CD14-positive monocyte (primary cell): ENCODE data around the gene MOB3B. TPM values are rescaled to one million over a fixed set of nuclear protein-coding genes. Genes with fewer than 3 reads are reported as not detected.

ENCODE experiments used
- DNase-seq, 3 donors: peaks; one replicate each; pipeline ENCODE4 v3.0.0-alpha.2; 2011 to 2022
- H2AFZ ChIP-seq: 2 replicates; pipeline ENCODE4 v1.6.0; 2012; ENCODE audit warnings: mild to moderate bottlenecking, low read depth, low read length, inconsistent platforms; ENCODE audit not compliant: insufficient read depth, poor library complexity, severe bottlenecking
- H3K27ac ChIP-seq, 2 donors: 1 replicate in 1 of 2; 2 replicates in 1 of 2; pipeline ENCODE4 v1.5.1; 2012 to 2013; ENCODE audit warnings: low read length in 2 of 2, control low read depth in 1 of 2, inconsistent platforms in 1 of 2, low read depth in 1 of 2, mild to moderate bottlenecking in 1 of 2
- H3K27me3 ChIP-seq, 2 donors: one replicate each; pipeline versions ENCODE4 v1.6.0 to v1.6.1; 2011 to 2013; ENCODE audit warnings: low read length in 2 of 2; ENCODE audit not compliant: control insufficient read depth in 2 of 2, insufficient read depth in 2 of 2
- H3K36me3 ChIP-seq, 2 donors: replicated peaks in 1 of 2; 1 replicate in 1 of 2; 2 replicates in 1 of 2; pipeline versions ENCODE4 v1.5.1 to v1.6.1; 2012 to 2013; ENCODE audit warnings: low read length in 2 of 2, control low read depth in 1 of 2, inconsistent platforms in 1 of 2, mild to moderate bottlenecking in 1 of 2; ENCODE audit not compliant: insufficient read depth in 2 of 2, control insufficient read depth in 1 of 2
- H3K4me1 ChIP-seq, 2 donors: 1 replicate in 1 of 2; 2 replicates in 1 of 2; pipeline versions ENCODE4 v1.5.1 to v1.6.1; 2012 to 2013; ENCODE audit warnings: low read length in 2 of 2, control low read depth in 1 of 2, inconsistent platforms in 1 of 2, mild to moderate bottlenecking in 1 of 2, moderate library complexity in 1 of 2; ENCODE audit not compliant: insufficient read depth in 2 of 2, control insufficient read depth in 1 of 2
- H3K4me2 ChIP-seq: replicated peaks from 2 replicates; pipeline ENCODE3; 2012; ENCODE audit warnings: low read length, moderate library complexity, mild to moderate bottlenecking; ENCODE audit not compliant: poor library complexity, severe bottlenecking; ENCODE audit errors: extremely low read depth
- H3K4me3 ChIP-seq, 3 experiments: fragments of 200-600 bp in 1 of 3; sonication (generic) in 1 of 3; replicated peaks in 1 of 3; 1 replicate in 2 of 3; 2 replicates in 1 of 3; pipeline ENCODE4 v1.5.1; 2011 to 2013; ENCODE audit warnings: low read length in 3 of 3, mild to moderate bottlenecking in 3 of 3, control low read depth in 2 of 3, low read depth in 2 of 3, inconsistent platforms in 1 of 3, moderate library complexity in 1 of 3
- H3K79me2 ChIP-seq: 2 replicates; pipeline ENCODE4 v1.6.0; 2012; ENCODE audit warnings: mild to moderate bottlenecking, control low read depth, inconsistent platforms, low read length, moderate library complexity; ENCODE audit not compliant: insufficient read depth
- H3K9ac ChIP-seq: 2 replicates; pipeline ENCODE4 v1.6.0; 2017; ENCODE audit warnings: low read length, mild to moderate bottlenecking; ENCODE audit not compliant: insufficient read depth, poor library complexity, severe bottlenecking
- H3K9me3 ChIP-seq, 2 donors: replicated peaks in 1 of 2; 1 replicate in 1 of 2; 2 replicates in 1 of 2; pipeline versions ENCODE4 v1.5.1 to v1.6.1; 2012 to 2013; ENCODE audit warnings: low read length in 2 of 2, control low read depth in 1 of 2; ENCODE audit not compliant: control insufficient read depth in 1 of 2, insufficient read depth in 1 of 2
- H4K20me1 ChIP-seq: 2 replicates; pipeline ENCODE4 v1.6.0; 2012; ENCODE audit warnings: mild to moderate bottlenecking, low read length, control low read depth, moderate library complexity; ENCODE audit not compliant: insufficient read depth
- H3K27ac Mint-ChIP-seq, 7 donors: one replicate each; pipeline ENCODE4 v1.8.0; 2020; ENCODE audit warnings: mild to moderate bottlenecking in 7 of 7, mixed read lengths in 7 of 7, moderate library complexity in 6 of 7, inconsistent platforms in 2 of 7
- H3K27me3 Mint-ChIP-seq, 3 donors: one replicate each; pipeline ENCODE4 v1.8.0; 2021 to 2022; ENCODE audit warnings: low read depth in 3 of 3, mild to moderate bottlenecking in 3 of 3, mixed read lengths in 3 of 3, moderate library complexity in 3 of 3, inconsistent platforms in 1 of 3
- H3K36me3 Mint-ChIP-seq, 2 donors: one replicate each; pipeline ENCODE4 v1.8.0; 2020; ENCODE audit warnings: mixed read lengths in 2 of 2, inconsistent platforms in 1 of 2, mild to moderate bottlenecking in 1 of 2
- H3K4me1 Mint-ChIP-seq: one replicate; pipeline ENCODE4 v1.8.0; 2020; ENCODE audit warnings: mild to moderate bottlenecking, mixed read lengths
- H3K4me3 Mint-ChIP-seq, 2 donors: one replicate each; pipeline ENCODE4 v1.8.0; 2020; ENCODE audit warnings: mild to moderate bottlenecking in 2 of 2, mixed read lengths in 2 of 2, moderate library complexity in 1 of 2
- H3K9me3 Mint-ChIP-seq, 7 donors: one replicate each; pipeline ENCODE4 v1.8.0; 2020 to 2022; ENCODE audit warnings: mixed read lengths in 7 of 7, mild to moderate bottlenecking in 6 of 7, moderate library complexity in 6 of 7, inconsistent platforms in 2 of 7
- WGBS: methylation state at CpG from one replicate; pipeline ENCODE4 v1.1.5; 2013; ENCODE audit warnings: missing lambda C conversion rate; ENCODE audit not compliant: insufficient coverage; 5-methylcytosine and 5-hydroxymethylcytosine counted together
- intact Hi-C, 2 donors: fragments of 100-400 bp; cut with micrococcal nuclease; formaldehyde crosslinking; loops; one replicate each; pipeline versions ENCODE4 v1.15.0 to v1.15.1; 2023
- polyA plus RNA-seq, 3 donors: library from polyadenylated mRNA; depleted of rRNA in 1 of 3; unstranded in 2 of 3; stranded (reverse) in 1 of 3; fragments of 300-500 nt in 2 of 3; fragments of >200 nt in 1 of 3; fragmentation: Illumina TruSeq in 2 of 3; gene quantifications; 1 replicate in 2 of 3; 2 replicates in 1 of 3; pipeline ENCODE4 v1.2.3, GENCODE V29; 2012 to 2021
- TF ChIP-seq, protein P1 (sequence below): fragments of 200-600 bp; IDR thresholded peaks from one replicate; pipeline ENCODE4 v1.8.0; 2022; ENCODE audit warnings: antibody characterized with exemption, mild to moderate bottlenecking

Gene MOB3B
- polyA plus RNA-seq, 3 donors: 1.2 to 2.2 (median 1.4) TPM

- intact Hi-C loops: no loop called here
- Histone ChIP-seq H3K4me3 (no peak overlapping the region), H3K9me3 (no peaks in the 10 kb centered on the region), H3K27me3 (no peaks in the 10 kb centered on the region), H3K36me3 (no peaks in the 10 kb centered on the region), H4K20me1 (no peaks in the 10 kb centered on the region), H3K79me2 (no peaks in the 10 kb centered on the region), H3K27ac (no peak overlapping the region), H2AFZ (no peak overlapping the region), H3K9ac (no peak overlapping the region), H3K4me2 (no peak overlapping the region), H3K4me1 (peaks cover 0 to 8% of the 10 kb centered on the region in 2 donors)
- TF ChIP-seq, protein P1, sequence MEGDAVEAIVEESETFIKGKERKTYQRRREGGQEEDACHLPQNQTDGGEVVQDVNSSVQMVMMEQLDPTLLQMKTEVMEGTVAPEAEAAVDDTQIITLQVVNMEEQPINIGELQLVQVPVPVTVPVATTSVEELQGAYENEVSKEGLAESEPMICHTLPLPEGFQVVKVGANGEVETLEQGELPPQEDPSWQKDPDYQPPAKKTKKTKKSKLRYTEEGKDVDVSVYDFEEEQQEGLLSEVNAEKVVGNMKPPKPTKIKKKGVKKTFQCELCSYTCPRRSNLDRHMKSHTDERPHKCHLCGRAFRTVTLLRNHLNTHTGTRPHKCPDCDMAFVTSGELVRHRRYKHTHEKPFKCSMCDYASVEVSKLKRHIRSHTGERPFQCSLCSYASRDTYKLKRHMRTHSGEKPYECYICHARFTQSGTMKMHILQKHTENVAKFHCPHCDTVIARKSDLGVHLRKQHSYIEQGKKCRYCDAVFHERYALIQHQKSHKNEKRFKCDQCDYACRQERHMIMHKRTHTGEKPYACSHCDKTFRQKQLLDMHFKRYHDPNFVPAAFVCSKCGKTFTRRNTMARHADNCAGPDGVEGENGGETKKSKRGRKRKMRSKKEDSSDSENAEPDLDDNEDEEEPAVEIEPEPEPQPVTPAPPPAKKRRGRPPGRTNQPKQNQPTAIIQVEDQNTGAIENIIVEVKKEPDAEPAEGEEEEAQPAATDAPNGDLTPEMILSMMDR: no peak
- 89% methylated on average over 2 of the region's 2 CpGs for WGBS
- no peak for DNase-seq
- no peak overlapping the region for H3K4me3 Mint-ChIP-seq
- no peak overlapping the region for H3K27ac Mint-ChIP-seq
- peaks cover 17% of the 10 kb centered on the region for H3K4me1 Mint-ChIP-seq
- peaks cover 0 to 2% (median 1%) of the 10 kb centered on the region in 3 donors for H3K27me3 Mint-ChIP-seq
- peaks cover 3 to 7% of the 10 kb centered on the region in 2 donors for H3K36me3 Mint-ChIP-seq
- H3K9me3 Mint-ChIP-seq: peaks cover 0 to 4% (median 0%) of the 10 kb centered on the region in 7 donors
These were observed 121.1 kb downstream of the MOB3B start for GRCh38 chr9:27408482-27408881.

- no peaks in the 10 kb centered on the region for H3K79me2 ChIP-seq
- H2AFZ ChIP-seq: no peak overlapping the region
- no peaks in the 10 kb centered on the region for H3K27me3 ChIP-seq
- H4K20me1 ChIP-seq: no peaks in the 10 kb centered on the region
- Mint-ChIP-seq H3K27me3 (peaks cover 0 to 2% (median 1%) of the 10 kb centered on the region in 3 donors), H3K27ac (no peak overlapping the region), H3K9me3 (peaks cover 0 to 4% (median 0%) of the 10 kb centered on the region in 7 donors), H3K4me3 (no peak overlapping the region), H3K4me1 (peaks cover 15% of the 10 kb centered on the region), H3K36me3 (peaks cover 3 to 5% of the 10 kb centered on the region in 2 donors)
- no peaks in the 10 kb centered on the region for H3K36me3 ChIP-seq
- TF ChIP-seq, protein P1: no peak
- H3K4me3 ChIP-seq: no peak overlapping the region
- DNase-seq: no peak
- H3K9me3 ChIP-seq: no peaks in the 10 kb centered on the region
- H3K4me2 ChIP-seq: no peak overlapping the region
- no peak overlapping the region for H3K27ac ChIP-seq
- intact Hi-C loops: no loop called here
- no peak overlapping the region for H3K9ac ChIP-seq
- 100% methylated on average over 1 of the region's 5 CpGs for whole genome bisulfite sequencing
- peaks cover 0 to 8% of the 10 kb centered on the region in 2 donors for H3K4me1 ChIP-seq
These were observed 121.6 kb downstream of the MOB3B start for GRCh38 chr9:27408001-27408400.
